ENCODE data around the gene PET100. TPM values are rescaled to one million over a fixed set of nuclear protein-coding genes. Genes with fewer than 3 reads are reported as not detected.

Gene PET100
- total RNA-seq, 3 donors from 2014 or later, result 107 to 132 (median 128) TPM

DNA sequence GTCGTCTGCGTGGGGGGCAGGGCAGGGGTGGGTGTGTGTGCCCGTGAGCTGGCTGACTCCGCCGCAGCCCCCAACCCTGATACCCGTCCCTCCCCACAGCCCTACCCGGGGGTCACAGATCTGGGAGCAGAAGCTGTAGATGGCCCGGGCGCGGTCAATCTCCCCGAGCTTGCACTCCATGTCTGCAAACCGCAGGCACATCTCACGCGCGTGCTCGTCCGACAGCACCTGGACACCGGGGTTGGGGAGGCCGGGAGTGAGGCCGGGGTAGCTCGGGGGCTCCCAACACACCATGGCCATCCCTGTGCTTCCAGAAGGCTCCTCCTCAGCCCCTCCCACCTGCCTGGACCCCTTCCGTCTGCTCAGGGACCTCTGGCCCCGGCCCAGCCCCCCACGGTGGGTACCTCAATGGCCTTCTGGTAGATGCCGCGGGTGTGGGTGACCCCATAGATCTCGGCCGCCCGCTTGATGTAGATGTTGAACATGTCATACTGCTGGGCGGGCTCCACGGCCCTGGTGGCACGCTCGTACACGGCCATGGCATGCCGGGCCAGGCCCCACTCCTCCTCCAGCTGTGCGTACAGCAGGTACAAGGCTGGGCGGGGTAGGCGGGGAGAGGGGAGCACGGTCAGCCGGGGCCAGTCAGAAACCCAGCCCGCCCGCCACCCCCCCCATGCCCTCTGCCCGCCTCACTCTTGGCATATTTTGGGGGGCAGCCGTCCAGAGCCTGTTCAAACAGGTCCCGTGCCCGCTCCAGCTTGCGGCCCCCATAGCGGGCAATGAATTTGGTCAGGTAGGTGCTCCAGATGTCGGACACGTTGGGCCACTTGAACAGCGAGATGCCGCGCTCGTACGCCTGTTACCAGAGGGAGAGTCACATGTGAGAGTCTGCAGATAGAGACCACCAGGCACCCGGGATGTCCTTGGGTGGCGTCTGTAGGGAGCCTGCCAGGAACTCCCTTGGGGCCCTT, 8.9 kb upstream of the PET100 start:
- ATAC-seq (no peak), DNase-seq (no peak)
- no peaks in the 10 kb centered on the region for H3K27me3 Mint-ChIP-seq (ENCODE audit: low read depth)
- peaks cover 23% of the 10 kb centered on the region for H3K36me3 Mint-ChIP-seq (ENCODE audit: insufficient read depth)
- H3K4me1 Mint-ChIP-seq (ENCODE audit: low read depth), result no peaks in the 10 kb centered on the region
- no peak overlapping the region for H3K4me3 Mint-ChIP-seq
- H3K9me3 Mint-ChIP-seq, result no peaks in the 10 kb centered on the region

DNA sequence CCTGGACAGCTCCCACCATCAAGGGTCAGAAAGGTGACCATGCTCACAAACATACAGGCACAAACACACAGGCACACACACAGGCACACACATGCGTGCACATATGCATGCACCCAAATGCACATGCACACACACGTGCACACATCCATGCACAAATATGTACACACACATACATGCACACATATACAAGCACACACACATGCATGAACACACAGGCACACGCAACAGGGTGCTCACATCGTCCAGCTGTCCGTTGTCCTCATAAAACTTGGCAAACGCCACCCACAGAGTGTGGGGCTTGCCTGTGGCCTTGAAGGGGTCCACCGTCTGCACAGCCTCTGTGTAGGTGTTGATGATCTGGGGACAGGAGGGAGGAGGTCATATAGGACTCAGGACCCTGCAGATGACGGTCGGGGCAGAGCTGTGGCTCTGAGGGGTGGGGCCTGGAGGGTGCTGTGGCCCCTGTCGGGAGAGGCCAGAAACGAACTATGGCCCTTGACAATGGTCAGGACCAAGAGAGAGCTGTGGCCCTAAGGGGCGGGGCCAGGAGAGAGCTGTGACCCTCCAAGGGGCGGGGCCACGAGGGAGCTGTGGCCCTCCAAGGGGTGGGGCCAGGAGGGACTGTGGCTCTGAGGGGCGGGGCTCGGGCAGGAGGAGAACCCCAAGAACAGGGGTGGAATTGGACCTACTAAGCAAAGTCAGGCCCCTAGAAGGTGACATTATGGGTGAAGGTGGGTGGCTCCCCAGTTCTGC, 6.5 kb upstream of the PET100 start:
- no peaks in the 10 kb centered on the region for H3K27me3 Mint-ChIP-seq (ENCODE audit: low read depth)
- no peaks in the 10 kb centered on the region for H3K9me3 Mint-ChIP-seq
- DNase-seq, result no peak
- ATAC-seq, result peak in 1 of 2 donors; percentile 49
- H3K36me3 Mint-ChIP-seq (ENCODE audit: insufficient read depth), result peaks cover 28% of the 10 kb centered on the region
- no peak overlapping the region for H3K4me3 Mint-ChIP-seq
- H3K4me1 Mint-ChIP-seq (ENCODE audit: low read depth), result peaks cover 12% of the 10 kb centered on the region

DNA sequence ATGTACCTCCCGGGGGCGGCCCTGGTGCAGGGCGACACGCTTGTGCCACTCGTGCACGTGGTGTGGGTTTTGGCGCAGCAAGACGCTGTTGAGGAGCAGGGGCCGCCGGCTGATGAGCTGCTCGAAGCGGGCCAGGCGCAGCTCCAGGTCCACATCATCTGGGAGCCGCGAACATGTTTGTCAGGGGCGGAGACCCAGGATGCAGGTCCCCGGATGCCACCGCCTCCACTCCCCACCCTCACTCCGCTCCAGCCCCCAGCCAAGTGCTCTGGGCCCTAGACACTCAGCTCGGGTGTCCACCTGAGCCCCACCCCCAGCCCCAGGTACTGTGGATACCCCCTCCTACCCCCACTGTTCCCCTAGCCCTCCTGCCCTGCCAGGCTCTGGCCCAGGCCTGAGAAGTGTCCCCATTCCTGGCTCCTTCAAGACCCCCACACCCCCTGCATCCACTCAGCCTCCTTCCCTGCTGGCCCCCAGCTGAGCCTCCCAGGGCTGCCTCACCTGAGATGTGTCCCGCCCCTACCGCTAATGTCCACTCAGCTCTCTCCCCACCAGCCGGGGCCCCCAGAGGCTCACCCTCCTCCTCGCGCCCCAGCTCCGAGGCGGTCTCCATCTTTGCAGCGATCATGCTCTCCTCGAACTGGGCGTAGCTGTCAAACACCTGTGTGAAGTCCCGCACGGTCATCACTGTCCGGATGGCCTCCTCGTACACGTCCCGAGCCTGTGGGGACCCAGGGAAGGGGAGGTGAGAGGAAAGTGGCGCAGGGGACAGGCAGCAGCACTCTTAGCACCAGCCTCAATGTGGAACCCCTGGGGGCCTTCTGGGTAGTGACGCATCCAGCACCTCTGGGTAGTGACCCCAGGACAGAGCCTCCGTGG, 5.6 kb upstream of the PET100 start:
- no peak for DNase-seq
- Mint-ChIP-seq H3K9me3 (no peaks in the 10 kb centered on the region), H3K4me3 (no peak overlapping the region), H3K36me3 (ENCODE audit: insufficient read depth) (peaks cover 20% of the 10 kb centered on the region), H3K27me3 (ENCODE audit: low read depth) (no peaks in the 10 kb centered on the region), H3K4me1 (ENCODE audit: low read depth) (peaks cover 20% of the 10 kb centered on the region)
- no peak for ATAC-seq

DNA sequence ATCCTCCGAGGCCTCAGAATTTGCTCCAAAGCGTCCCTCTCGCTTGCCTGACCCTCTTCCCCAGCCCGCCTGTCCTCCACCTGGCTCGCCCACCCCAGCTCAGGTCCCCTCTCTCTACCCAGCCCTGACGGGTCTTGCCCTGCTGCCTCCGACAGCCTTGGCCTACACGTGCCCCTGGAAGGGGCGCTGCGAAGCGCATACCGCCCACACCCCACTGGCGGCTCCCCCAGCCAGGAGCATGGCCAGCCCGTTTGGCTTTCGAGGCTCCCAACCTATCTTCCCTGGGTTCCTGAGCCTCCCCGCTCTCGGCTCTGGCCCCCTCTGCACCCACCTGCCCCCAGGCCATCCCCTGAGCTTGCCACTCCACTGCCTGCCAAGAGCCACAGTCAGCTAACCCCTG, 4.8 kb upstream of the PET100 start:
- ATAC-seq (no peak), DNase-seq (no peak)
- H3K4me1 Mint-ChIP-seq (ENCODE audit: low read depth), result peaks cover 29% of the 10 kb centered on the region
- no peak overlapping the region for H3K4me3 Mint-ChIP-seq
- peaks cover 24% of the 10 kb centered on the region for H3K36me3 Mint-ChIP-seq (ENCODE audit: insufficient read depth)
- H3K9me3 Mint-ChIP-seq, result no peaks in the 10 kb centered on the region
- no peaks in the 10 kb centered on the region for H3K27me3 Mint-ChIP-seq (ENCODE audit: low read depth)

DNA sequence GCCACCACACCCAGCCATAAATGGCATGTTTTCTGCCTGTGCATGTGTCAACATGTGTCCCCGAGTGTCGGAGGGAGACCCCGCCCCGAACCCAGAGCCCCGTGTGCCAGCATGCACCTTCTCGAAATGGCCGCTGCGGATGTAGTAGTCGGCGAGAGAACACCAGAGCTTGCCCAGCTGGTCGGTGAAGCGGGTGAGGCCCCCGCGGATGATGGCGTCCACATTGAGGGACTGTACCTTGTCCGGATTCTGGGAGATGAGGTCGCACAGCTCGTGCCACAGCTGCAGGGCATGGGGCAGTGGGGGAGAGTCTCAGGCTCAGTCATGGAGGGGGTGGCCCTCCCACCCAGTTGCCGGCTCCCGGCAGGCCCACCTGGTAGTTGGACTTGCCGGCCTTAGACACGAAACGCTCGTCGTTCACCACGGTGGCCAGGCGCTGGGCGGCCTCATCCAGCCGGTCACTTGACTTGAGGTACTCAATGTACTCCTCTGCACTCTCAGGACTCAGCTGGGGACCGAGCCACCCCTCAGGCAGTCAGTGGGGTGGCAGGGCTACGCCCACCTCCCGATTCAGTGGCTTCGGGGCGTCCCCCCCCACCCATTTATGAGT, 3.7 kb upstream of the PET100 start:
- H3K4me3 Mint-ChIP-seq, result no peak overlapping the region
- H3K36me3 Mint-ChIP-seq (ENCODE audit: insufficient read depth), result peaks cover 24% of the 10 kb centered on the region
- ATAC-seq (no peak), DNase-seq (no peak)
- no peaks in the 10 kb centered on the region for H3K27me3 Mint-ChIP-seq (ENCODE audit: low read depth)
- no peaks in the 10 kb centered on the region for H3K9me3 Mint-ChIP-seq
- H3K4me1 Mint-ChIP-seq (ENCODE audit: low read depth), result peaks cover 39% of the 10 kb centered on the region

DNA sequence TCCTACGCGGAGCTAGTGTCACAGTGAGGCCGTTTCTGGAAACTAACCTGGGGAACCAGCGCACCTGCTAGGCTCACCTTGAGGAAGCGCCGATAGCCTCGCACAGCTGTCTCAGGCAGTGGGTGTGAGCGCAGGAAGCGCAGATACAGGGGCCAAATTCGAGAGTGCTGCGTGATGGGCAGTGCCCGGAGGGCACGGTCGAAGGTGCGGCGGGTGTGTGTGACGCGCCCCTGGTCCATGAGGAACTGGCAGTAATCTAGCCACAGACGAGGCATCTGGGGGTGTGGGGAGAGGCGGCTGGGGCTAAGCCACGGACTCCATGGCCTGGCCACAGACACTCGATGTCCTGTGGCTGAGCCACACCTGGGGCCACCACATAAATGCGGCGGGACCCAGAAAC, 2.4 kb upstream of the PET100 start:
- no peak for ATAC-seq
- peaks cover 21% of the 10 kb centered on the region for H3K36me3 Mint-ChIP-seq (ENCODE audit: insufficient read depth)
- peaks cover 42% of the 10 kb centered on the region for H3K4me1 Mint-ChIP-seq (ENCODE audit: low read depth)
- no peaks in the 10 kb centered on the region for H3K27me3 Mint-ChIP-seq (ENCODE audit: low read depth)
- H3K4me3 Mint-ChIP-seq, result peak overlapping the region; percentile 42
- no peaks in the 10 kb centered on the region for H3K9me3 Mint-ChIP-seq
- no peak for DNase-seq

DNA sequence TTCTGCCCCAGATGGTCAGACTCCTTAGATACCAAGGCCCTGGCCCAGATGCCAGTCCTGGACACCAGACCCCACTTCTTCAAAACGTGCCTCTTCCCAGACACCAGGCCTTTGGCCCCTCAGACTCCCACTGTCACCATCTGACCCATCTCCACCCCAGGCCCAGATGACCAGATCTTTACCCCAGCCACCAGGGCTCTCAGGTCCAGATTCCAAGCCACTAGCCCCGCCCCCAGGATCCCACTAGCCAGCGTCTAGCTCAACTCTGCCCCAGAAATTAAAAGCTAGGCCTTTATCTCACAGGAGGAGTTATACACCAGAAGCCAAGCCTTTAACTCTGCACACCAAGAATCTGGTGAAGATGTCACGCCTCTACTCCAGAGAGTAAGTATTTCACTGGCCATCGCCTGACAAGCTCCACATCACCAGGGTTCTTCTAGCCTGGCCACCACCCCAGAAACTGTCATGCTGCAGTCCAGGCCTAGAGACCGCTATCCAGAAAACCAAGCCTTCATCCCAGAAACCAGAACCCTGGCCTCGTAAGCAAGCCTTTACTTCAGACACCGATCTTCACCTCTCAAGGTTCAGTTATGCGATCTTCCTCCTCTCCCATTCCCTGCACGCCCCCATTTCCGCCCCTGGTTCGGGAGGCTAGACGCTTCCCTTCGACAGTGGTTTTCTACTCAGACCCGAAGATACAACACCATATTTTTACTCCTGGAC, 843 bp upstream of the PET100 start:
- Mint-ChIP-seq H3K36me3 (ENCODE audit: insufficient read depth) (peaks cover 16% of the 10 kb centered on the region), H3K27me3 (ENCODE audit: low read depth) (no peaks in the 10 kb centered on the region), H3K4me1 (ENCODE audit: low read depth) (peaks cover 42% of the 10 kb centered on the region), H3K4me3 (peak overlapping the region; percentile 100), H3K9me3 (no peaks in the 10 kb centered on the region)
- DNase-seq, result no peak
- ATAC-seq, result no peak

DNA sequence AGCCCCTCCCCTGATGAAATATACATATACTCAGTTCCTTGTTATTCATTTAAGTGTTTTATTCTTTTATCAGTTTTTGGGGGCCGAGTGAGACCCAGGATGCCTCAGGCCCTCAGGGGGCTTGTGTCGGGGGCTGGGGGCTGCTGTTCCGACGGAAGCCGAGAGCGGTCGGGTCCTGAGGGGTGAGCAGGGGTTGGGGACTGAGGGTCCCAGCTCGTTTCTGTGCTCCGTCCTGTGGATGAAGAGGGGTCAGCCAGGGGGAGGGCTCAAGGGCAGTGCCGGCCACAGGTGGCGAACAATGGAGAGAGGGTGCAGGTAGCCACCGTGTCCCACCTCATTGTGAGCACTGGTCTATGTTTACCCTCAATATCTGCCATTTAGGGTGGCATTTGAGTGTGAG, 2.0 kb downstream of the PET100 start:
- peaks cover 46% of the 10 kb centered on the region for H3K4me1 Mint-ChIP-seq (ENCODE audit: low read depth)
- peak overlapping the region; percentile 48 for H3K4me3 Mint-ChIP-seq
- H3K9me3 Mint-ChIP-seq, result no peaks in the 10 kb centered on the region
- DNase-seq (no peak), ATAC-seq (no peak)
- no peaks in the 10 kb centered on the region for H3K27me3 Mint-ChIP-seq (ENCODE audit: low read depth)
- H3K36me3 Mint-ChIP-seq (ENCODE audit: insufficient read depth), result peaks cover 13% of the 10 kb centered on the region

DNA sequence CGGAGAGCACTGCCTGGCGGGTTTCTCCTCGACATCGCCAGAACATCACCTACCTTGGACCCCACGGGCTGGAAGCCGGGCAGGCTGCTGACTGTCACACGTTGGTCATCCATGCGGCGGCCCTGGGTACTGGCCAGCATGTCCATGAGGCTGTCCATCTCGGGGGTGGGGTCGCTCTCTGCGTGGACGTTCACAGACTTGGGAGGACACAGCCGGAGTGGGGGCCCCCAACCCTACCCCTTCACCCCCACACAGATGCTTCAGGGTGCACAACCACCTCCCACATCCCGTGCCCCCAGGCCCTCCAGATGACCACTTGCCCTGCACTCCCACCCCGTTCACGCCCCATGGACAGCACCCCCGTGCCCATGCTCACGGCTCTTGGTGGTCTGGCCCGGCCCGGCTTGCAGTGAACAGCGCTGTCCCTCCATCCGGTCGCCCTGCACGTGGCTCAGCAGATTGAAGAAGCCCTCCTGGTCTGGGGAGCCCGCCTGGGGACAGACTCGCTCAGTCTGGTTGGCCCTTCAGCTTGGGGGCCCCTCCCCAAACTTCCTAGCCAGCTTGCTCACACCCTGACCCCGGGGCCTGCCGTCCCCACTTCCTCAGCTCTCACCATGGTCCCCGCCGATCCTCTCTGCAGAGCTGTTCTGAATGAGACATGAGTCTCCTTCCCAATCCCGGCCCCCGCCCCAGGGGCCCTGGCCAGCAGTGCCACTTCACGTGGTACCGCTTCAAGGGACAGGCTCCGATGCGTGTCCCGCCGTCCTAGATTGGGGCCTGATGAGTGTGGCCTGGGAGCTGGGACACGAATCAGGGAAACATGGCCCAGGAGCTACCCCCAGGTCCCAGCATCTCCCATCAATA, 3.0 kb downstream of the PET100 start:
- no peaks in the 10 kb centered on the region for H3K27me3 Mint-ChIP-seq (ENCODE audit: low read depth)
- ATAC-seq, result no peak
- H3K9me3 Mint-ChIP-seq, result no peaks in the 10 kb centered on the region
- peaks cover 42% of the 10 kb centered on the region for H3K4me1 Mint-ChIP-seq (ENCODE audit: low read depth)
- H3K4me3 Mint-ChIP-seq, result no peak overlapping the region
- H3K36me3 Mint-ChIP-seq (ENCODE audit: insufficient read depth), result peaks cover 8% of the 10 kb centered on the region
- no peak for DNase-seq

DNA sequence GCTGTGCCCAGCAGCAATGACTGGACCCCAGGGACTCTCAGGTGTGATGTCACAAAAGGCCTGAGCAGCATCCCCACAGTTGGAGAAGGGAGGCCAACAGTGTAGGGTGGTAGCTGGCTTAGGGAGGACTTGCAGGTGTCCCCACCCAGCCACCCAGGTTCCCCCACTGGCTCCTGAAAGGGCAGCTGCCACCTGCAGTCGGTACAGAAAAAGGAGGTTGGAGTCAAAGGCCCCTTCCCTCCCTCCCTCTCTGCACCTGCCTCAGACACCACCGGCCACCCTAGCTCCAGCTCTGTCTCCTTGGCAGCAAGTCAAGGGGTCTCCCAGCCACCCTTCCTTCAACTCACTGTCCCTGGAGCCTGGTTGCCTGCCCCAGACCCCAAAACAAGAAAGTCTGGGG, 4.1 kb downstream of the PET100 start, which contains the start of gene PCP2:
PCP2 (minus strand) TSS at position 22 of the 400 bp plus-strand sequence. CDS start 262 bp downstream, outside the sequence.
- Mint-ChIP-seq H3K36me3 (ENCODE audit: insufficient read depth) (peaks cover 8% of the 10 kb centered on the region), H3K9me3 (no peaks in the 10 kb centered on the region), H3K4me1 (ENCODE audit: low read depth) (peaks cover 37% of the 10 kb centered on the region), H3K27me3 (ENCODE audit: low read depth) (no peaks in the 10 kb centered on the region), H3K4me3 (no peak within 1 kb of the TSS)
- DNase-seq, result no peak
- ATAC-seq, result no peak

DNA sequence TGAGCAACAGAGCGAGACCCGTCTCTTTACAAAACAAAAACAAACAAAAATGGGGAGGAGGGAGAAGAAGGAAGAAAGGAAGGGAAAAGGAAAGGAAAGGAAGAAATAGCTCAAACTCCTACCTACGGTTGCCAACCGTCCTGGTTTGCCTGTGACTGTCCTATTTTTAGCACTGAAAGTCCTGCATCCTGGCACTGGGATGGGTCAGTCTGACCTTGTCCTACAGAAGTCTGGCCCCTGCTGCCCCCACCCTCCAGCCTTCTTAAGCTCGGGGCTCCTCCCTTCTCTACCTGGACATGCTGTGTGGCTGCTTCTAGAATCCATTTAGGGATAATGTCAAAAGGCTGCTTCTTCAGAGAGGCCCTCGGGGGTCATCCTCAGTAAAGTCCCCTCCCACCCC, 6.1 kb downstream of the PET100 start:
- no peak for DNase-seq
- ATAC-seq, result no peak
- no peaks in the 10 kb centered on the region for H3K27me3 Mint-ChIP-seq (ENCODE audit: low read depth)
- H3K4me1 Mint-ChIP-seq (ENCODE audit: low read depth), result peaks cover 36% of the 10 kb centered on the region
- peaks cover 7% of the 10 kb centered on the region for H3K36me3 Mint-ChIP-seq (ENCODE audit: insufficient read depth)
- H3K9me3 Mint-ChIP-seq, result no peaks in the 10 kb centered on the region
- peak overlapping the region; percentile 84 for H3K4me3 Mint-ChIP-seq

DNA sequence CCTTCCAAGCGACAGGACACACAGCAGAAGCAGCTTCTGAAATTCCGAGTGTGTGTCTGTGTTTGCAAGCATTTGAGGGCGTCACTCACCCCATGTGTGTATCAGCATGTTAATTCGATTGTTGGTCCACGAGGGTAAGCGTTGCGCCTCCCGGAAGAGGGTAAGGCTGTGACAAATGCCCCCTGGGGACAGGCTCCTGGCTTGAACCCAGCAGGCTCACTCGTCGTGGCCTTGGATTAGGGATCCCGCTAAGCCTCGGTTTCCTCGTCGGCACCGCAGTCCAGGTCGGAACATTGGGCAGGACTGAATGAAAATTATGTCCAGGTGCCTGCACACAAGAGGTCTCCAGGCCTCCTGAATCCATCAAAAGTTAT, 6.7 kb downstream of the PET100 start:
- Mint-ChIP-seq H3K9me3 (no peaks in the 10 kb centered on the region), H3K4me1 (ENCODE audit: low read depth) (peaks cover 32% of the 10 kb centered on the region), H3K27me3 (ENCODE audit: low read depth) (no peaks in the 10 kb centered on the region), H3K4me3 (peak overlapping the region; percentile 84), H3K36me3 (ENCODE audit: insufficient read depth) (peaks cover 7% of the 10 kb centered on the region)
- ATAC-seq (no peak), DNase-seq (no peak)
